Stomach (tissue), 4 donors: ENCODE data around the gene VTI1A.
"Not testable (repeated sequence)": the region's sequence is repeated elsewhere in the genome, so short reads cannot be mapped to it uniquely, and the experiment has no call there.

ENCODE experiments used
- EP300 ChIP-seq: sonication (generic); formaldehyde crosslinking; IDR thresholded peaks from one replicate; pipeline ENCODE4 v1.6.1; 2017; ENCODE audit warnings: antibody characterized with exemption
- POLR2A ChIP-seq, 4 donors: fragments of 450-650 bp; IDR thresholded peaks; one replicate each; pipeline ENCODE4 v1.6.1; 2016; ENCODE audit warnings: antibody characterized with exemption in 4 of 4, control low read depth in 2 of 4, mild to moderate bottlenecking in 1 of 4, moderate library complexity in 1 of 4
- POLR2AphosphoS5 ChIP-seq, 3 donors: sonication (generic); formaldehyde crosslinking; IDR thresholded peaks; one replicate each; pipeline ENCODE4 v1.6.1; 2016; ENCODE audit warnings: antibody characterized with exemption in 3 of 3
- TF ChIP-seq, protein P1 (sequence below), 7 experiments: fragments of 450-650 bp in 4 of 7; fragments of 200-600 bp in 3 of 7; sonication (generic) in 3 of 7; IDR thresholded peaks; one replicate each; pipeline ENCODE4 v1.5.1; 2016 to 2019; ENCODE audit warnings: antibody characterized with exemption in 7 of 7, control low read depth in 2 of 7, mild to moderate bottlenecking in 1 of 7

- TF ChIP-seq EP300; POLR2A (IDR thresholded peaks at IDR 0.05); POLR2AphosphoS5 (IDR thresholded peaks at IDR 0.05): not testable (repeated sequence)
- TF ChIP-seq, protein P1, sequence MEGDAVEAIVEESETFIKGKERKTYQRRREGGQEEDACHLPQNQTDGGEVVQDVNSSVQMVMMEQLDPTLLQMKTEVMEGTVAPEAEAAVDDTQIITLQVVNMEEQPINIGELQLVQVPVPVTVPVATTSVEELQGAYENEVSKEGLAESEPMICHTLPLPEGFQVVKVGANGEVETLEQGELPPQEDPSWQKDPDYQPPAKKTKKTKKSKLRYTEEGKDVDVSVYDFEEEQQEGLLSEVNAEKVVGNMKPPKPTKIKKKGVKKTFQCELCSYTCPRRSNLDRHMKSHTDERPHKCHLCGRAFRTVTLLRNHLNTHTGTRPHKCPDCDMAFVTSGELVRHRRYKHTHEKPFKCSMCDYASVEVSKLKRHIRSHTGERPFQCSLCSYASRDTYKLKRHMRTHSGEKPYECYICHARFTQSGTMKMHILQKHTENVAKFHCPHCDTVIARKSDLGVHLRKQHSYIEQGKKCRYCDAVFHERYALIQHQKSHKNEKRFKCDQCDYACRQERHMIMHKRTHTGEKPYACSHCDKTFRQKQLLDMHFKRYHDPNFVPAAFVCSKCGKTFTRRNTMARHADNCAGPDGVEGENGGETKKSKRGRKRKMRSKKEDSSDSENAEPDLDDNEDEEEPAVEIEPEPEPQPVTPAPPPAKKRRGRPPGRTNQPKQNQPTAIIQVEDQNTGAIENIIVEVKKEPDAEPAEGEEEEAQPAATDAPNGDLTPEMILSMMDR (IDR thresholded peaks at IDR 0.05), result not testable (repeated sequence)
Observed at GRCh38 chr10:112464074-112464473, 17.1 kb downstream of the VTI1A start.
